SW 1271 (cell line): Measurements from ENCODE around the gene PTPRQ.
"Not testable (repeated sequence)": the region's sequence is repeated elsewhere in the genome, so short reads cannot be mapped to it uniquely, and the experiment has no call there.

Source experiments
- DNase-seq, 2 experiments: peaks; one replicate each; lab custom pipeline; 2025; lab: John Stamatoyannopoulos, UW

PTPRQ gene

GRCh38 chr12:80636832-80637231, 192.8 kb downstream of the PTPRQ start:
- DNase-seq: no peak

- no peak for DNase-seq
Observed at GRCh38 chr12:80641936-80642335, 197.9 kb downstream of the PTPRQ start.

- DNase-seq: no peak
Observed at GRCh38 chr12:80643961-80644360, 199.9 kb downstream of the PTPRQ start.

GRCh38 chr12:80648881-80649280, 204.8 kb downstream of the PTPRQ start:
- no peak for DNase-seq

GRCh38 chr12:80655751-80656150, 211.7 kb downstream of the PTPRQ start:
- DNase-seq: no peak

GRCh38 chr12:80659512-80660063, 215.6 kb downstream of the PTPRQ start:
- DNase-seq: no peak

- DNase-seq: no peak
Observed at GRCh38 chr12:80662586-80662985, 218.6 kb downstream of the PTPRQ start.

GRCh38 chr12:80670214-80670613, 226.2 kb downstream of the PTPRQ start:
- no peak for DNase-seq

- not testable (repeated sequence) for DNase-seq
Observed at GRCh38 chr12:80676042-80676636, 232.1 kb downstream of the PTPRQ start.

GRCh38 chr12:80676856-80677255, 232.8 kb downstream of the PTPRQ start:
- no peak for DNase-seq

- DNase-seq: no peak
Observed at GRCh38 chr12:80677994-80678393, 234.0 kb downstream of the PTPRQ start.

- no peak for DNase-seq
Observed at GRCh38 chr12:80679346-80680131, 235.5 kb downstream of the PTPRQ start.

GRCh38 chr12:80681287-80681686, 237.3 kb downstream of the PTPRQ start:
- no peak for DNase-seq

- no peak for DNase-seq
Observed at GRCh38 chr12:80681786-80682185, 237.8 kb downstream of the PTPRQ start.

- no peak for DNase-seq
Observed at GRCh38 chr12:80684077-80684495, 240.1 kb downstream of the PTPRQ start.

- no peak for DNase-seq
Observed at GRCh38 chr12:80690090-80690489, 246.1 kb downstream of the PTPRQ start.

- DNase-seq: no peak
Observed at GRCh38 chr12:80690513-80690912, 246.5 kb downstream of the PTPRQ start.

- DNase-seq: no peak
Observed at GRCh38 chr12:80692114-80692513, 248.1 kb downstream of the PTPRQ start.

- DNase-seq: no peak
Observed at GRCh38 chr12:80697270-80697887, 253.3 kb downstream of the PTPRQ start.

- no peak for DNase-seq
Observed at GRCh38 chr12:80698256-80698655, 254.2 kb downstream of the PTPRQ start.

GRCh38 chr12:80698847-80699542, 255.0 kb downstream of the PTPRQ start:
- DNase-seq: no peak

- no peak for DNase-seq
Observed at GRCh38 chr12:80700327-80700726, 256.3 kb downstream of the PTPRQ start.
